OCI-LY7 (cell line): ENCODE data around the gene EGFR. TPM values are rescaled to one million over a fixed set of nuclear protein-coding genes. Genes with fewer than 3 reads are reported as not detected.

Experiments used
- BruUV-seq: library from RNA; stranded (reverse); fragments of 400-500 nt; replicated peaks from 2 replicates; lab custom pipeline; 2021; lab: Mats Ljungman, UMichigan
- CTCF ChIA-PET: fragments of 300-600 bp; sonication (Branson Sonifier 250); formaldehyde crosslinking; loops from one replicate; lab custom pipeline; 2022; ENCODE audit warnings: antibody characterized with exemption; ENCODE audit not compliant: unreplicated experiment; lab: Charles Lee
- POLR2A ChIA-PET: fragments of 300-600 bp; sonication (Branson Sonifier 250); formaldehyde crosslinking; loops from one replicate; lab custom pipeline; 2022; ENCODE audit warnings: antibody characterized with exemption; lab: Charles Lee
- DNase-seq: peaks from one replicate; pipeline ENCODE4 v3.0.0-alpha.2; 2015; ENCODE audit warnings: low spot score
- H2AFZ ChIP-seq: fragments of 200-600 bp; sonication (generic), shearing (Covaris generic); 2 replicates; pipeline ENCODE4 v1.6.1; 2014; ENCODE audit warnings: mild to moderate bottlenecking, antibody characterized with exemption, low read length, moderate library complexity
- H3K27ac ChIP-seq: fragments of 200-600 bp; sonication (generic); 2 replicates; pipeline ENCODE4 v1.5.1; 2014; ENCODE audit warnings: mixed run types, low read depth, mild to moderate bottlenecking, moderate library complexity, low read length, inconsistent platforms; ENCODE audit not compliant: poor library complexity, severe bottlenecking
- H3K36me3 ChIP-seq: fragments of 200-600 bp; sonication (generic); 2 replicates; pipeline ENCODE4 v1.6.1; 2014; ENCODE audit warnings: mild to moderate bottlenecking, antibody characterized with exemption, low read length, moderate library complexity, mixed read lengths; ENCODE audit not compliant: insufficient read depth
- H3K4me1 ChIP-seq: fragments of 200-600 bp; sonication (generic); 2 replicates; pipeline ENCODE4 v1.5.1; 2014; ENCODE audit warnings: mild to moderate bottlenecking, low read length; ENCODE audit not compliant: insufficient read depth, poor library complexity, severe bottlenecking
- H3K4me2 ChIP-seq: fragments of 200-600 bp; sonication (generic); 2 replicates; pipeline ENCODE4 v1.6.1; 2014; ENCODE audit warnings: mild to moderate bottlenecking, low read length
- H3K4me3 ChIP-seq: fragments of 200-600 bp; sonication (generic); 2 replicates; pipeline ENCODE4 v1.5.1; 2014; ENCODE audit warnings: mild to moderate bottlenecking, low read depth, low read length; ENCODE audit not compliant: poor library complexity, severe bottlenecking
- H3K79me2 ChIP-seq: fragments of 200-600 bp; sonication (generic); 2 replicates; pipeline ENCODE4 v1.6.1; 2016; ENCODE audit warnings: low read depth, mild to moderate bottlenecking, low read length, moderate library complexity, mixed read lengths; ENCODE audit not compliant: insufficient read depth
- H3K9me2 ChIP-seq: fragments of 200-600 bp; sonication (generic); 2 replicates; pipeline ENCODE4 v1.6.1; 2016; ENCODE audit warnings: mild to moderate bottlenecking, low read length, mixed read lengths; ENCODE audit not compliant: insufficient read depth
- H3K9me3 ChIP-seq: fragments of 200-600 bp; sonication (generic); 2 replicates; pipeline ENCODE4 v1.6.1; 2014; ENCODE audit warnings: mild to moderate bottlenecking, mixed run types, low read length, mixed read lengths
- H4K20me1 ChIP-seq: fragments of 200-600 bp; sonication (generic); 2 replicates; pipeline ENCODE4 v1.6.1; 2014; ENCODE audit warnings: mild to moderate bottlenecking, antibody characterized with exemption, low read length, moderate library complexity, mixed read lengths; ENCODE audit not compliant: insufficient read depth
- EZH2phosphoT487 ChIP-seq: fragments of 200-600 bp; sonication (generic); IDR thresholded peaks from 2 replicates; pipeline ENCODE4 v1.6.1; 2018; ENCODE audit warnings: low read depth, borderline replicate concordance, mild to moderate bottlenecking, mixed run types, antibody characterized with exemption, low read length, moderate library complexity, mixed read lengths
- intact Hi-C: fragments of 100-400 bp; cut with micrococcal nuclease; formaldehyde crosslinking; loops from one replicate; pipeline ENCODE4 v1.10.0; 2022; ENCODE audit not compliant: unreplicated experiment
- total RNA-seq, 2 experiments: library from RNA; depleted of rRNA in 1 of 2; stranded (reverse); fragments of >200 nt in 1 of 2; shearing (Covaris generic) in 1 of 2; gene quantifications; 2 replicates each; pipeline ENCODE4 v1.2.3, GENCODE V29; 2014 to 2022
- TF ChIP-seq, protein P1 (sequence below): fragments of 200-600 bp; sonication (generic); conservative IDR thresholded peaks from 2 replicates; pipeline ENCODE4 v1.5.1; 2014; ENCODE audit warnings: mild to moderate bottlenecking, antibody characterized with exemption, low read length, moderate library complexity, mixed read lengths

EGFR gene
- total RNA-seq, 2 experiments from 2014 or later, result 0.27 TPM; not detected in 1

GRCh38 chr7:55048221-55048859, 29.5 kb downstream of the EGFR start:
- H4K20me1 ChIP-seq, result no peaks in the 10 kb centered on the region
- no peak overlapping the region for H3K4me2 ChIP-seq
- intact Hi-C loops, result no loop called here
- H3K4me3 ChIP-seq, result no peak overlapping the region
- ChIA-PET POLR2A (no interaction called here), CTCF (no interaction called here)
- DNase-seq, result no peak
- no peaks in the 10 kb centered on the region for H3K9me3 ChIP-seq
- H3K4me1 ChIP-seq, result no peaks in the 10 kb centered on the region
- BruUV-seq, result no TSS peak
- H3K36me3 ChIP-seq, result no peaks in the 10 kb centered on the region
- H3K9me2 ChIP-seq, result no peaks in the 10 kb centered on the region
- no peak overlapping the region for H3K27ac ChIP-seq
- H2AFZ ChIP-seq, result no peak overlapping the region
- TF ChIP-seq, protein P1, sequence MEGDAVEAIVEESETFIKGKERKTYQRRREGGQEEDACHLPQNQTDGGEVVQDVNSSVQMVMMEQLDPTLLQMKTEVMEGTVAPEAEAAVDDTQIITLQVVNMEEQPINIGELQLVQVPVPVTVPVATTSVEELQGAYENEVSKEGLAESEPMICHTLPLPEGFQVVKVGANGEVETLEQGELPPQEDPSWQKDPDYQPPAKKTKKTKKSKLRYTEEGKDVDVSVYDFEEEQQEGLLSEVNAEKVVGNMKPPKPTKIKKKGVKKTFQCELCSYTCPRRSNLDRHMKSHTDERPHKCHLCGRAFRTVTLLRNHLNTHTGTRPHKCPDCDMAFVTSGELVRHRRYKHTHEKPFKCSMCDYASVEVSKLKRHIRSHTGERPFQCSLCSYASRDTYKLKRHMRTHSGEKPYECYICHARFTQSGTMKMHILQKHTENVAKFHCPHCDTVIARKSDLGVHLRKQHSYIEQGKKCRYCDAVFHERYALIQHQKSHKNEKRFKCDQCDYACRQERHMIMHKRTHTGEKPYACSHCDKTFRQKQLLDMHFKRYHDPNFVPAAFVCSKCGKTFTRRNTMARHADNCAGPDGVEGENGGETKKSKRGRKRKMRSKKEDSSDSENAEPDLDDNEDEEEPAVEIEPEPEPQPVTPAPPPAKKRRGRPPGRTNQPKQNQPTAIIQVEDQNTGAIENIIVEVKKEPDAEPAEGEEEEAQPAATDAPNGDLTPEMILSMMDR, result no peak
- no peak for TF ChIP-seq EZH2phosphoT487
- no peaks in the 10 kb centered on the region for H3K79me2 ChIP-seq

GRCh38 chr7:55050281-55050680, 31.5 kb downstream of the EGFR start:
- no peaks in the 10 kb centered on the region for H3K79me2 ChIP-seq
- CTCF ChIA-PET, result no interaction called here
- intact Hi-C loops, result no loop called here
- no peaks in the 10 kb centered on the region for H3K9me2 ChIP-seq
- no peak overlapping the region for H3K27ac ChIP-seq
- no peak overlapping the region for H2AFZ ChIP-seq
- TF ChIP-seq, protein P1, result peak; percentile 28; the same call in 1 of the 2 replicates
- no peak for TF ChIP-seq EZH2phosphoT487
- no peaks in the 10 kb centered on the region for H4K20me1 ChIP-seq
- H3K4me3 ChIP-seq, result no peak overlapping the region
- BruUV-seq, result no TSS peak
- DNase-seq, result peak; percentile 4
- H3K4me1 ChIP-seq, result no peaks in the 10 kb centered on the region
- H3K9me3 ChIP-seq, result no peaks in the 10 kb centered on the region
- POLR2A ChIA-PET, result no interaction called here
- H3K4me2 ChIP-seq, result no peak overlapping the region
- no peaks in the 10 kb centered on the region for H3K36me3 ChIP-seq

GRCh38 chr7:55052081-55052480, 33.3 kb downstream of the EGFR start:
- CTCF ChIA-PET, result no interaction called here
- Histone ChIP-seq H3K9me2 (no peaks in the 10 kb centered on the region), H3K4me2 (no peak overlapping the region), H3K4me3 (no peak overlapping the region), H3K9me3 (no peaks in the 10 kb centered on the region), H2AFZ (no peak overlapping the region), H3K79me2 (no peaks in the 10 kb centered on the region), H3K4me1 (no peaks in the 10 kb centered on the region), H3K27ac (no peak overlapping the region), H4K20me1 (no peaks in the 10 kb centered on the region), H3K36me3 (no peaks in the 10 kb centered on the region)
- POLR2A ChIA-PET, result no interaction called here
- TF ChIP-seq, protein P1, result no peak
- no peak for TF ChIP-seq EZH2phosphoT487
- no peak for DNase-seq
- BruUV-seq, result no TSS peak
- intact Hi-C loops, result no loop called here
